ENCODE measurements around the gene RPS6KA2. TPM values are rescaled to one million over a fixed set of nuclear protein-coding genes. Genes with fewer than 3 reads are reported as not detected.

The RPS6KA2 gene
- total RNA-seq, 4 donors from 2014 or later: 64.9 to 101 (median 81.6) TPM

- Histone ChIP-seq H3K4me3 (replicated peaks in 1 of 3) (no peak overlapping the region), H3K9me3 (no peaks in the 10 kb centered on the region), H3K27ac (no peak overlapping the region), H3K4me1 (no peaks in the 10 kb centered on the region), H3K27me3 (no peaks in the 10 kb centered on the region), H3K36me3 (no peaks in the 10 kb centered on the region)
- TF ChIP-seq POLR2A (IDR thresholded peaks at IDR 0.05) (no peak), CTCF (IDR thresholded peaks at IDR 0.05) (no peak)
- intact Hi-C loops (cut with DNase I): no loop called here
- no peak for DNase-seq
- 90 to 92% methylated on average over 11 to 15 of the region's 15 CpGs for WGBS, 2 donors
These were observed 150.3 kb downstream of the RPS6KA2 start for GRCh38 chr6:166476634-166477215.

GRCh38 chr6:166476061-166476591 is 150.9 kb downstream of the RPS6KA2 start:
- Histone ChIP-seq H3K4me3 (replicated peaks in 1 of 3) (no peak overlapping the region), H3K4me1 (no peaks in the 10 kb centered on the region), H3K9me3 (no peaks in the 10 kb centered on the region), H3K36me3 (no peaks in the 10 kb centered on the region), H3K27ac (no peak overlapping the region), H3K27me3 (no peaks in the 10 kb centered on the region)
- no peak for DNase-seq
- intact Hi-C loops (cut with DNase I): no loop called here
- WGBS, 2 donors: 92 to 94% methylated on average over 14 of the region's 14 CpGs
- TF ChIP-seq POLR2A (IDR thresholded peaks at IDR 0.05): no peak
- TF ChIP-seq CTCF (IDR thresholded peaks at IDR 0.05): no peak

GRCh38 chr6:166474721-166475565 is 152.1 kb downstream of the RPS6KA2 start:
- TF ChIP-seq POLR2A (IDR thresholded peaks at IDR 0.05) (no peak), CTCF (IDR thresholded peaks at IDR 0.05) (no peak)
- no peak overlapping the region for H3K4me3 ChIP-seq (replicated peaks in 1 of 3)
- no peaks in the 10 kb centered on the region for H3K4me1 ChIP-seq
- H3K9me3 ChIP-seq: no peaks in the 10 kb centered on the region
- H3K27me3 ChIP-seq: no peaks in the 10 kb centered on the region
- WGBS, 2 donors: 87 to 91% methylated on average over 26 of the region's 26 CpGs
- H3K36me3 ChIP-seq: no peaks in the 10 kb centered on the region
- intact Hi-C loops (cut with DNase I): no loop called here
- H3K27ac ChIP-seq: no peak overlapping the region
- no peak for DNase-seq

- no peaks in the 10 kb centered on the region for H3K9me3 ChIP-seq
- TF ChIP-seq CTCF (IDR thresholded peaks at IDR 0.05) (no peak), POLR2A (IDR thresholded peaks at IDR 0.05) (no peak)
- H3K36me3 ChIP-seq: peaks cover 0 to 8% of the 10 kb centered on the region in 2 donors
- no peak overlapping the region for H3K4me3 ChIP-seq (replicated peaks in 1 of 3)
- no peak overlapping the region for H3K27ac ChIP-seq
- WGBS, 2 donors: 83 to 91% methylated on average over 12 of the region's 12 CpGs
- no peaks in the 10 kb centered on the region for H3K27me3 ChIP-seq
- intact Hi-C loops (cut with DNase I): no loop called here
- H3K4me1 ChIP-seq: no peaks in the 10 kb centered on the region
- DNase-seq: no peak
These were observed 153.0 kb downstream of the RPS6KA2 start for GRCh38 chr6:166473886-166474571.
